ENCODE data around the gene ST7L. TPM values are rescaled to one million over a fixed set of nuclear protein-coding genes. Genes with fewer than 3 reads are reported as not detected.
A peak's percentile ranks its signal among the peaks of the same experiment; 100 is the strongest.

The ST7L gene
- total RNA-seq, 1 donor, result 18.5 TPM

DNA sequence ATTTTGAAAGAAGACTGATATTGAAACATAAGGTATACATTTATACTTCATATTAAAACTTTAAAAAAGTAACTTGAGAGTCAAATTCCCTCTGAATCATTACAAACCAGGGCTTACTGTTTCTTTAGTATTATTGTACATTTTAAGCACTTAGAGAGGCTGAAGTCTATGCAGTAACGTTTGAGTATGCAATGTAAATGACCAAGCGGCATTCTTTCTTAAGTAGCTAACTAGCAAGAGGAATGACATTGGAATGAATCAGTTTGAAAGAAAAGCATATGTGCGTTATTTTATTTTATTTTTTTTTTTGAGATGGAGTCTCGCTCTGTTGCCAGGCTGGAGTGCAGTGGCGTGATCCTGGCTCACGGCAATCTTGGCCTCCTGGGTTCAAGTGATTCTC, 85.9 kb downstream of the ST7L start:
- Histone ChIP-seq H3K4me2 (ENCODE audit: insufficient read depth, low read length) (peak overlapping the region; percentile 3), H3K4me3 (ENCODE audit: insufficient read depth, low read length) (no peak overlapping the region), H4K20me1 (ENCODE audit: insufficient read depth, low read length) (no peaks in the 10 kb centered on the region), H3K27ac (ENCODE audit: low read depth, low read length) (peak overlapping the region; percentile 81), H3K27me3 (ENCODE audit: insufficient read depth, low read length) (no peaks in the 10 kb centered on the region), H2AFZ (ENCODE audit: low read length) (no peak overlapping the region), H3K9me3 (ENCODE audit: low read depth, low read length) (no peaks in the 10 kb centered on the region), H3K36me3 (ENCODE audit: insufficient read depth, low read length) (no peaks in the 10 kb centered on the region), H3K4me1 (ENCODE audit: insufficient read depth, low read length) (peaks cover 60% of the 10 kb centered on the region), H3K79me2 (ENCODE audit: insufficient read depth, low read length) (no peaks in the 10 kb centered on the region)
- TF ChIP-seq, protein P1, sequence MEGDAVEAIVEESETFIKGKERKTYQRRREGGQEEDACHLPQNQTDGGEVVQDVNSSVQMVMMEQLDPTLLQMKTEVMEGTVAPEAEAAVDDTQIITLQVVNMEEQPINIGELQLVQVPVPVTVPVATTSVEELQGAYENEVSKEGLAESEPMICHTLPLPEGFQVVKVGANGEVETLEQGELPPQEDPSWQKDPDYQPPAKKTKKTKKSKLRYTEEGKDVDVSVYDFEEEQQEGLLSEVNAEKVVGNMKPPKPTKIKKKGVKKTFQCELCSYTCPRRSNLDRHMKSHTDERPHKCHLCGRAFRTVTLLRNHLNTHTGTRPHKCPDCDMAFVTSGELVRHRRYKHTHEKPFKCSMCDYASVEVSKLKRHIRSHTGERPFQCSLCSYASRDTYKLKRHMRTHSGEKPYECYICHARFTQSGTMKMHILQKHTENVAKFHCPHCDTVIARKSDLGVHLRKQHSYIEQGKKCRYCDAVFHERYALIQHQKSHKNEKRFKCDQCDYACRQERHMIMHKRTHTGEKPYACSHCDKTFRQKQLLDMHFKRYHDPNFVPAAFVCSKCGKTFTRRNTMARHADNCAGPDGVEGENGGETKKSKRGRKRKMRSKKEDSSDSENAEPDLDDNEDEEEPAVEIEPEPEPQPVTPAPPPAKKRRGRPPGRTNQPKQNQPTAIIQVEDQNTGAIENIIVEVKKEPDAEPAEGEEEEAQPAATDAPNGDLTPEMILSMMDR (IDR thresholded peaks at IDR 0.05; ENCODE audit: extremely low read depth, low read depth, low read length), result no peak
- peak; percentile 47 for DNase-seq (ENCODE audit: insufficient read length, low spot score, missing footprints)

DNA sequence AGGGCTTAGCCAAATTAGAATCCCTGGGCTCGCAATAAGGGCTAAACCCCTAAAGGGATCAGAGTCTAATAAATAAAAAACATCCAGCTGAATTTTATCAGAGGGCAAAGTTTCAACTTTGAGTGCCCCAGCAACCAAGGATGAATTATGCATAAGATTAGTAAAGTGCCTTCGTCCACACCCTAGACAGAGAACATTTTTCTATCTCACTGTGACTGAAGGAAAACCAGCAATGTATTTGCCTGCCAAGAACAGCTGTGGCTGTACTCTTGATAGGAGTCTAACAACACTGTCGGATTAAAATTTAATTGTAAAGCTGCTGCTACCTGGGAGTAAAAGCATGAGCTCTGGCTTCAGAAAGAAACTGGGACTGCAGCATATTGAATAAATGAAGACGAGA, 86.9 kb downstream of the ST7L start:
- TF ChIP-seq, protein P1 (IDR thresholded peaks at IDR 0.05; ENCODE audit: extremely low read depth, low read depth, low read length), result no peak
- no peaks in the 10 kb centered on the region for H4K20me1 ChIP-seq (ENCODE audit: insufficient read depth, low read length)
- H2AFZ ChIP-seq (ENCODE audit: low read length), result no peak overlapping the region
- peak overlapping the region; percentile 81 for H3K27ac ChIP-seq (ENCODE audit: low read depth, low read length)
- no peaks in the 10 kb centered on the region for H3K36me3 ChIP-seq (ENCODE audit: insufficient read depth, low read length)
- peaks cover 60% of the 10 kb centered on the region for H3K4me1 ChIP-seq (ENCODE audit: insufficient read depth, low read length)
- no peaks in the 10 kb centered on the region for H3K27me3 ChIP-seq (ENCODE audit: insufficient read depth, low read length)
- no peak for DNase-seq (ENCODE audit: insufficient read length, low spot score, missing footprints)
- H3K79me2 ChIP-seq (ENCODE audit: insufficient read depth, low read length), result no peaks in the 10 kb centered on the region
- H3K9me3 ChIP-seq (ENCODE audit: low read depth, low read length), result no peaks in the 10 kb centered on the region
- H3K4me3 ChIP-seq (ENCODE audit: insufficient read depth, low read length), result no peak overlapping the region
- no peak overlapping the region for H3K4me2 ChIP-seq (ENCODE audit: insufficient read depth, low read length)

DNA sequence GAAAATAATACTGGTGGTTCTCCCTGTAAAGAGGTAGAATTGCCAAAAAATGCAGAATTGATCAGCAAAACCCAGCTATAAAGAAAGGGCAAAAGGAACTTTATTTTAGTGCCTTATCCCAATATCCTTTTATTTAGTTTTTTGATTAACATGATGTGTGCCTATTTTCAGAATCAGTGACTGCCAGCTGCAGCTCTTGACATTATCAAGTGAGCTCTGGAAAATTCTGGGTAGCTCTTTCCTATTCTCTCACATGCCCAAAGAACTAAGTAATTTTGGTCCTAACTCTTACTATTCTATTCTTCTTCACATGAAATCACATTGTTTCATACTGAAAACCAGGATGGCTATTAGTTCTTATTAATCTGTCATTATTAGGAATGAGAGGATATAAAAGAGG, 88.1 kb downstream of the ST7L start:
- TF ChIP-seq, protein P1 (IDR thresholded peaks at IDR 0.05; ENCODE audit: extremely low read depth, low read depth, low read length), result no peak
- Histone ChIP-seq H3K27me3 (ENCODE audit: insufficient read depth, low read length) (no peaks in the 10 kb centered on the region), H3K79me2 (ENCODE audit: insufficient read depth, low read length) (no peaks in the 10 kb centered on the region), H3K9me3 (ENCODE audit: low read depth, low read length) (no peaks in the 10 kb centered on the region), H4K20me1 (ENCODE audit: insufficient read depth, low read length) (no peaks in the 10 kb centered on the region), H3K4me1 (ENCODE audit: insufficient read depth, low read length) (peaks cover 59% of the 10 kb centered on the region), H3K4me3 (ENCODE audit: insufficient read depth, low read length) (no peak overlapping the region), H3K27ac (ENCODE audit: low read depth, low read length) (no peak overlapping the region), H3K4me2 (ENCODE audit: insufficient read depth, low read length) (no peak overlapping the region), H3K36me3 (ENCODE audit: insufficient read depth, low read length) (no peaks in the 10 kb centered on the region), H2AFZ (ENCODE audit: low read length) (no peak overlapping the region)
- no peak for DNase-seq (ENCODE audit: insufficient read length, low spot score, missing footprints)

DNA sequence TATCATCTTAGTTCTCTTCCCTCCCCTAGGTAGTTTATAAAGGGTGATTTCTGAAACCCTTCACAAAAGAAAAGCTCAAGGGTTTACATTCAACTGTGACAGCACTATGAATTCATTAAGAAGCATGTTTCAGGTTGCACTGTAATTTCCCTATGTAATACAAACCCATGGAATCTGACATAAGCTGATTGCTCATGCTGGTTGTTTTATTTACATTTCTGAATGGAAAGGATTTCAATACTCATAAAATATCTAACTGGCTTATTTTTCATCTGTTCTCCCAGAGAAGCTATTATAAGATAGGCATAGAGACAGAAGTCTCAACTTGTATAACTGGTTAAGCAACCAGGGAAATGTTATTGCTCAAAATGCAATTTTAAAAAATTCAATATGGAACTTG, 89.6 kb downstream of the ST7L start:
- Histone ChIP-seq H3K4me1 (ENCODE audit: insufficient read depth, low read length) (peaks cover 71% of the 10 kb centered on the region), H3K36me3 (ENCODE audit: insufficient read depth, low read length) (peaks cover 4% of the 10 kb centered on the region), H3K79me2 (ENCODE audit: insufficient read depth, low read length) (no peaks in the 10 kb centered on the region), H3K27ac (ENCODE audit: low read depth, low read length) (peak overlapping the region; percentile 67), H3K4me2 (ENCODE audit: insufficient read depth, low read length) (no peak overlapping the region), H3K9me3 (ENCODE audit: low read depth, low read length) (no peaks in the 10 kb centered on the region), H3K27me3 (ENCODE audit: insufficient read depth, low read length) (no peaks in the 10 kb centered on the region), H4K20me1 (ENCODE audit: insufficient read depth, low read length) (no peaks in the 10 kb centered on the region), H3K4me3 (ENCODE audit: insufficient read depth, low read length) (no peak overlapping the region), H2AFZ (ENCODE audit: low read length) (no peak overlapping the region)
- DNase-seq (ENCODE audit: insufficient read length, low spot score, missing footprints), result no peak
- TF ChIP-seq, protein P1 (IDR thresholded peaks at IDR 0.05; ENCODE audit: extremely low read depth, low read depth, low read length), result no peak

All from osteoblast (primary cell).